ENCODE measurements around the gene ZIC2. TPM values are rescaled to one million over a fixed set of nuclear protein-coding genes. Genes with fewer than 3 reads are reported as not detected.
A peak's percentile ranks its signal among the peaks of the same experiment; 100 is the strongest.

The ZIC2 gene
- polyA plus RNA-seq, 1 donor: 0.37 TPM

- WGBS (ENCODE audit: insufficient coverage, low lambda C conversion rate): no CpG with 5 or more reads among the region's 3 CpGs
These were observed 13.6 kb downstream of the ZIC2 start for GRCh38 chr13:99995104-99995588.

DNA sequence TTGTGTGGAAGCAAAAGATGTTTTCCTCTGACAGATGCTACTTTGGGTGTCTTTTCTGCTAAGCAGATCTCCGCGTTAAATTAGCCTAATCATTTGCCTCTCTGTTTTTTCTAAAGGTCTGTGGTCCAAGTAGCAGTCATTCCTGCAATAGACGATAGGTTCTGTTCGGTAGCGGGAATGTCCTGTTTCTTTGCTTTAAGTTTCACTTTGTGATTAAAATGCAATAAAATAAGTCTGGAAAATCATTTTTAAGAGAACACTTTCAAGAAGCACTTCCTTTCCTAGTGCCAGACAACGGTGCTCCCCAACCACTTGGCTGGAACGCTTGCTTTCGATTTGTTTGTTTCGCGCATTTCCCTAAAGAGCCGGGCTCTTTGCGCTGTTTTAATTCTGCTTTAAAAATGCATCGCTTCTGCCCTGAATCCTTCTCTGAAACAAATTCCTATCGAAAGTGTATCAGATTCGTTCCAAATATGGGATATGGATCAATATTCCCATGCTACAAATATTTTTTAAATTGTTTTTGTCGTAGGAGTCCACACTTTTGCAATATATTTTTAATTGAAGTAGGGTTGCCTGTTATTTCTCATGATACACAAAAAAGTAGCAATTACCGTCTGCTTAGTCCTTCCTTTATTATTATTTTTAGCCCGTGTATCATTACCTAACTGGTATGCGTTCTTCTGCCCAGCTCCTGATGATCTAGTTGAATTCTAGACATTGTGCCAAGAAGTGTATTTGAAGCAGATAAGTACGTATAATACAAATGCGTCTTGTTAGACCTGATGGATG is 14.2 kb downstream of the ZIC2 start:
- Histone ChIP-seq H3K4me3 (ENCODE audit: low read length) (no peak overlapping the region), H3K27me3 (ENCODE audit: control insufficient read depth, insufficient read depth, low read length) (peaks cover 92% of the 10 kb centered on the region), H3K9me3 (ENCODE audit: control insufficient read depth, low read depth, low read length) (peaks cover 20% of the 10 kb centered on the region), H3K4me1 (ENCODE audit: control insufficient read depth, insufficient read depth, low read length) (no peaks in the 10 kb centered on the region), H3K36me3 (ENCODE audit: control insufficient read depth, insufficient read depth, low read length) (no peaks in the 10 kb centered on the region), H3K27ac (ENCODE audit: low read length) (no peak overlapping the region)
- peak in 1 of 2 donors; percentile 66 for DNase-seq
- 11% methylated on average over 3 of the region's 21 CpGs for WGBS (ENCODE audit: insufficient coverage, low lambda C conversion rate)

More at GRCh38 chr13:99995104-99995588, 13.6 kb downstream of the ZIC2 start:
- H3K9me3 ChIP-seq (ENCODE audit: control insufficient read depth, low read depth, low read length): peaks cover 22% of the 10 kb centered on the region
- H3K4me1 ChIP-seq (ENCODE audit: control insufficient read depth, insufficient read depth, low read length): no peaks in the 10 kb centered on the region
- no peak for DNase-seq
- H3K27me3 ChIP-seq (ENCODE audit: control insufficient read depth, insufficient read depth, low read length): peaks cover 93% of the 10 kb centered on the region
- no peak overlapping the region for H3K4me3 ChIP-seq (ENCODE audit: low read length)
- H3K36me3 ChIP-seq (ENCODE audit: control insufficient read depth, insufficient read depth, low read length): no peaks in the 10 kb centered on the region
- H3K27ac ChIP-seq (ENCODE audit: low read length): no peak overlapping the region

DNA sequence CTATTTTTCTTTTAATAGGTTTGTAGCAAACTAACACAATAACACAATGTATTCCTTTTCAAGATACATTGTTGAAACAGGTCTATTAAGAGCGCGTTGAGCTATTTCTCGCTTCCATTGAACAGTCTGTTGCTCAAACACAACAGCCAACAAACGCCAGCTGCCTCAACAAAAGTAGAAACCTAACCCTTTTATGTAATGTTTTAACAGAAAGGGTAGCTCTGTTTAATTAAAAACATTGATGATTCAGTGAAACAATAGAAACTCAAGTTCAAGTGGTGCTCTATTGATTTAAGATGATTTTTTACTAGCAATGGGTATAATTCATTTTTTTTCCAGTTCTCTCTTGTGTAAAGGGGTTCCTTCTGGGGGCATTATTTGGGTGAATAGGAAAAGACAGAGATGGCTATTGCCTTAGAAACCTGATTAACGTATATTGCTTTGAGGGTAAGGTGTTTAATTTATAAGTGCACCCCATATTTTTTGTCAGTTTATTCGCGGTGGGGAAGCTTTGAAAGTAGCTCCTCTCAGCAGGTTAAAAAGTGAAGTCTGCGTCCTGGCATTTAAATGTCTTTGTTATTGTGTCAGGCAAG is 14.9 kb downstream of the ZIC2 start:
- WGBS (ENCODE audit: insufficient coverage, low lambda C conversion rate): 0% methylated on average over 1 of the region's 8 CpGs
- DNase-seq: peak in 1 of 2 donors; percentile 2
- Histone ChIP-seq H3K9me3 (ENCODE audit: control insufficient read depth, low read depth, low read length) (peaks cover 15% of the 10 kb centered on the region), H3K36me3 (ENCODE audit: control insufficient read depth, insufficient read depth, low read length) (no peaks in the 10 kb centered on the region), H3K4me3 (ENCODE audit: low read length) (no peak overlapping the region), H3K27me3 (ENCODE audit: control insufficient read depth, insufficient read depth, low read length) (peaks cover 85% of the 10 kb centered on the region), H3K4me1 (ENCODE audit: control insufficient read depth, insufficient read depth, low read length) (no peaks in the 10 kb centered on the region), H3K27ac (ENCODE audit: low read length) (no peak overlapping the region)

- Histone ChIP-seq H3K36me3 (ENCODE audit: control insufficient read depth, insufficient read depth, low read length) (no peaks in the 10 kb centered on the region), H3K4me3 (ENCODE audit: low read length) (no peak overlapping the region), H3K27ac (ENCODE audit: low read length) (no peak overlapping the region), H3K27me3 (ENCODE audit: control insufficient read depth, insufficient read depth, low read length) (peaks cover 74% of the 10 kb centered on the region), H3K9me3 (ENCODE audit: control insufficient read depth, low read depth, low read length) (peaks cover 12% of the 10 kb centered on the region), H3K4me1 (ENCODE audit: control insufficient read depth, insufficient read depth, low read length) (no peaks in the 10 kb centered on the region)
- no peak for DNase-seq
- no CpG with 5 or more reads among the region's 40 CpGs for WGBS (ENCODE audit: insufficient coverage, low lambda C conversion rate)
These were observed 16.2 kb downstream of the ZIC2 start for GRCh38 chr13:99997702-99998214.

GRCh38 chr13:99998261-99998660 is 16.7 kb downstream of the ZIC2 start:
- peaks cover 74% of the 10 kb centered on the region for H3K27me3 ChIP-seq (ENCODE audit: control insufficient read depth, insufficient read depth, low read length)
- H3K4me3 ChIP-seq (ENCODE audit: low read length): no peak overlapping the region
- no peak for DNase-seq
- no peaks in the 10 kb centered on the region for H3K4me1 ChIP-seq (ENCODE audit: control insufficient read depth, insufficient read depth, low read length)
- H3K9me3 ChIP-seq (ENCODE audit: control insufficient read depth, low read depth, low read length): peaks cover 12% of the 10 kb centered on the region
- H3K36me3 ChIP-seq (ENCODE audit: control insufficient read depth, insufficient read depth, low read length): no peaks in the 10 kb centered on the region
- WGBS (ENCODE audit: insufficient coverage, low lambda C conversion rate): 94% methylated on average over 3 of the region's 11 CpGs
- H3K27ac ChIP-seq (ENCODE audit: low read length): no peak overlapping the region

GRCh38 chr13:100014621-100015020 is 33.0 kb downstream of the ZIC2 start:
- WGBS (ENCODE audit: insufficient coverage, low lambda C conversion rate): 100% methylated on average over 1 of the region's 1 CpG

DNA sequence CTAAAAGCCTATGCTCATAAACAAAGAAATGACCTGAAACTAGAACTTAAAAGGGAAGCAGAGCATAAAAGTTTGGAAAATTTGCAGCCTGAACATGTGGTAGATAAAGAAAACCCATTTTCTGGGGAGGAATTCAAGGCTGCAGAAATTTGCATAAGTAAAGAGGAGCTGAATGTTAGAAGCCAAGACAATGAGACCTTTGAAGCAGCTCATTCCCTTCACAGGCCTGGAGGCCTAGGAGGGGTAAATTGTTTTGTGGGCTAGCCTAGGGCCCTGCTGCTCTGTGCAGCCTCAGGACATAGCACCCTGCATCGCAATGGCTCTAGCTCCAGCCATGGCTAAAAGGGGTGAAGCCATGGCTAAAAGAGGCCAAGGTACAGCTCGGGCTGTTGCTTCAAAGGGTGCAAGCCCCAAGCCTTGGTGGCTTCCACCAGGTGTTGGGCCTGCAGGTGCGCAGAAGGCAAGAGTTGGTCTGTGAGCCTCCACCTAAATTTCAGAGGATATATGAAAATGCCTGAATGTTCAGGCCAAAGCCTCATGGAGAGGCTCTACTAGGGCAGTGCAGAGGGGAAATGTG is 38.3 kb downstream of the ZIC2 start:
- no CpG with 5 or more reads among the region's 3 CpGs for WGBS (ENCODE audit: insufficient coverage, low lambda C conversion rate)
- Histone ChIP-seq H3K27me3 (ENCODE audit: control insufficient read depth, insufficient read depth, low read length) (peaks cover 5% of the 10 kb centered on the region), H3K9me3 (ENCODE audit: control insufficient read depth, low read depth, low read length) (no peaks in the 10 kb centered on the region), H3K27ac (ENCODE audit: low read length) (no peak overlapping the region), H3K36me3 (ENCODE audit: control insufficient read depth, insufficient read depth, low read length) (no peaks in the 10 kb centered on the region), H3K4me1 (ENCODE audit: control insufficient read depth, insufficient read depth, low read length) (no peaks in the 10 kb centered on the region), H3K4me3 (ENCODE audit: low read length) (no peak overlapping the region)
- no peak for DNase-seq

More at GRCh38 chr13:100014621-100015020, 33.0 kb downstream of the ZIC2 start:
- Histone ChIP-seq H3K36me3 (ENCODE audit: control insufficient read depth, insufficient read depth, low read length) (no peaks in the 10 kb centered on the region), H3K9me3 (ENCODE audit: control insufficient read depth, low read depth, low read length) (no peaks in the 10 kb centered on the region), H3K27ac (ENCODE audit: low read length) (no peak overlapping the region), H3K27me3 (ENCODE audit: control insufficient read depth, insufficient read depth, low read length) (peaks cover 5% of the 10 kb centered on the region), H3K4me3 (ENCODE audit: low read length) (no peak overlapping the region), H3K4me1 (ENCODE audit: control insufficient read depth, insufficient read depth, low read length) (no peaks in the 10 kb centered on the region)
- no peak for DNase-seq

DNA sequence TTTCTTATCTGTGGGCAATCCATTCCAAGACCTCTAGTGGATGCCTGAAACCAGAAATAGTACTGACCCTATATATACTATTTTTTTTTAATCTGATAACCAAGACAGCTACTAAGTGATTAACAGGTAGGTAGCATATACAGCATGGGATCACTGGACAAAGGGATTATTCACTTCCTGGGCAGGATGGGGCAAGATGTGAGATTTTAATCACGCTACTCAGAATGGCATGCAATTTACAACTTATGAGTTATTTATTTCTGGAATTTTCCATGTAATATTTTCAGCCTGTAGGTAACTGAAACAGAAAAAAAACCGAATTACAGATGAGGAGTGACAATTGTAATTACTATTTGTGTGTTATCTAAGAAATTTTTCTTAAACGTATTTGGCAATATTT is 41.2 kb downstream of the ZIC2 start:
- no peaks in the 10 kb centered on the region for H3K27me3 ChIP-seq (ENCODE audit: control insufficient read depth, insufficient read depth, low read length)
- no peak overlapping the region for H3K4me3 ChIP-seq (ENCODE audit: low read length)
- 100% methylated on average over 1 of the region's 3 CpGs for WGBS (ENCODE audit: insufficient coverage, low lambda C conversion rate)
- no peaks in the 10 kb centered on the region for H3K36me3 ChIP-seq (ENCODE audit: control insufficient read depth, insufficient read depth, low read length)
- no peak overlapping the region for H3K27ac ChIP-seq (ENCODE audit: low read length)
- H3K9me3 ChIP-seq (ENCODE audit: control insufficient read depth, low read depth, low read length): peaks cover 7% of the 10 kb centered on the region
- no peak for DNase-seq
- H3K4me1 ChIP-seq (ENCODE audit: control insufficient read depth, insufficient read depth, low read length): no peaks in the 10 kb centered on the region

DNA sequence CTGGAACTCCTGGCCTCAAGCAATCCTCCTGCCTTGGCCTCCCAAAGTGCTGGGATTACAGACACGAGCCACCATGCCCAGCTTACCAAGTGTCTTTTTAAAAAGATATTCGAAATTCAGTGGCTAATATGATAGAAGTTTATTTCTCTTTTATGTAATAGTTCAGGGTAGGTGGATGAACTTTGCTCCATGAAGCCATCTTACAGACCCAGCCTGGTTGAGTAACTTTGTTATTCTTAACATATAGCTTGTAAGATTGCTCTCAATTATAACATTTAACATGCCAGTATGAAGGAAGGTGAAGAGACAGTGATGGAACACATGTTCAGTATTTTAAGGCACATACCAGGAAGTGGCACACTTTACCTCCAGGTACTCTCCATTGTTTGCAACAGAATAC is 42.4 kb downstream of the ZIC2 start:
- no peak overlapping the region for H3K4me3 ChIP-seq (ENCODE audit: low read length)
- H3K36me3 ChIP-seq (ENCODE audit: control insufficient read depth, insufficient read depth, low read length): no peaks in the 10 kb centered on the region
- no peaks in the 10 kb centered on the region for H3K4me1 ChIP-seq (ENCODE audit: control insufficient read depth, insufficient read depth, low read length)
- H3K27ac ChIP-seq (ENCODE audit: low read length): no peak overlapping the region
- peak in 1 of 2 donors; percentile 40 for DNase-seq
- peaks cover 7% of the 10 kb centered on the region for H3K9me3 ChIP-seq (ENCODE audit: control insufficient read depth, low read depth, low read length)
- H3K27me3 ChIP-seq (ENCODE audit: control insufficient read depth, insufficient read depth, low read length): no peaks in the 10 kb centered on the region
- WGBS (ENCODE audit: insufficient coverage, low lambda C conversion rate): no CpG with 5 or more reads among the region's 2 CpGs

- WGBS (ENCODE audit: insufficient coverage, low lambda C conversion rate): no CpG with 5 or more reads among the region's 1 CpG
- H3K4me3 ChIP-seq (ENCODE audit: low read length): no peak overlapping the region
- H3K9me3 ChIP-seq (ENCODE audit: control insufficient read depth, low read depth, low read length): peaks cover 7% of the 10 kb centered on the region
- DNase-seq: no peak
- no peaks in the 10 kb centered on the region for H3K36me3 ChIP-seq (ENCODE audit: control insufficient read depth, insufficient read depth, low read length)
- no peaks in the 10 kb centered on the region for H3K4me1 ChIP-seq (ENCODE audit: control insufficient read depth, insufficient read depth, low read length)
- H3K27me3 ChIP-seq (ENCODE audit: control insufficient read depth, insufficient read depth, low read length): no peaks in the 10 kb centered on the region
- no peak overlapping the region for H3K27ac ChIP-seq (ENCODE audit: low read length)
These were observed 48.3 kb downstream of the ZIC2 start for GRCh38 chr13:100029933-100030332.
